ENCODE measurements around the gene UBE2Q2.

DNA sequence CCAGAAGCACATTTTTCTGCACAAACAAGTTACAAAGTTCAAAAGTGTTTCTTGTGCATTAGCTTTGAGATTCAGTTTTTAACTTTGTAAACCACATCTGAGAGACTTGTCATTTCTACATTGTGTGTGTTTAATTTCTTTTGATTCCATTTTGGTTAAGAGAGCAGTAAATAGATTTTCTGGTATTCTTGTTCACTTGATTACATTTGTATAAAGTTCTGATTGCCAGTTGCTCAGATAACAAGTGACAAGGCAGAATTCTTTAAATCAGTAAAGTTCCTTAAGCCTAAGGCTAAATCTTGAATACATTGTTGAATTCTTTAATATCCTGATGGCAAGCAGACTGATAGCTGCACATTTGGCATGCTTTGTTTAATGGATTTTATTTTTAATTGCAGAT, 57.3 kb downstream of the UBE2Q2 start:
- TF ChIP-seq, protein P1, sequence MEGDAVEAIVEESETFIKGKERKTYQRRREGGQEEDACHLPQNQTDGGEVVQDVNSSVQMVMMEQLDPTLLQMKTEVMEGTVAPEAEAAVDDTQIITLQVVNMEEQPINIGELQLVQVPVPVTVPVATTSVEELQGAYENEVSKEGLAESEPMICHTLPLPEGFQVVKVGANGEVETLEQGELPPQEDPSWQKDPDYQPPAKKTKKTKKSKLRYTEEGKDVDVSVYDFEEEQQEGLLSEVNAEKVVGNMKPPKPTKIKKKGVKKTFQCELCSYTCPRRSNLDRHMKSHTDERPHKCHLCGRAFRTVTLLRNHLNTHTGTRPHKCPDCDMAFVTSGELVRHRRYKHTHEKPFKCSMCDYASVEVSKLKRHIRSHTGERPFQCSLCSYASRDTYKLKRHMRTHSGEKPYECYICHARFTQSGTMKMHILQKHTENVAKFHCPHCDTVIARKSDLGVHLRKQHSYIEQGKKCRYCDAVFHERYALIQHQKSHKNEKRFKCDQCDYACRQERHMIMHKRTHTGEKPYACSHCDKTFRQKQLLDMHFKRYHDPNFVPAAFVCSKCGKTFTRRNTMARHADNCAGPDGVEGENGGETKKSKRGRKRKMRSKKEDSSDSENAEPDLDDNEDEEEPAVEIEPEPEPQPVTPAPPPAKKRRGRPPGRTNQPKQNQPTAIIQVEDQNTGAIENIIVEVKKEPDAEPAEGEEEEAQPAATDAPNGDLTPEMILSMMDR (IDR thresholded peaks at IDR 0.05 in 4 of 5, conservative IDR thresholded peaks at IDR 0.05 in 1 of 5), result no peak
- TF ChIP-seq POLR2A (IDR thresholded peaks at IDR 0.05), result no peak

Measured in gastrocnemius medialis (tissue), 4 donors.